BLaER1 treated with 17β-estradiol and CSF1 and Interleukin-3, amounts not matched to agents 10 nM and 100 nM (cell line): ENCODE results near the gene OR6S1.
A peak's percentile ranks its signal among the peaks of the same experiment; 100 is the strongest.

Source experiments
- H3K27ac ChIP-seq, 11 experiments: shearing (Covaris generic); formaldehyde crosslinking; 2 replicates each; pipeline ENCODE4 v1.8.1; 2022
- H3K27me3 ChIP-seq, 11 experiments: shearing (Covaris generic); formaldehyde crosslinking; 2 replicates each; pipeline ENCODE4 v1.8.1; 2022
- H3K36me3 ChIP-seq, 11 experiments: shearing (Covaris generic); formaldehyde crosslinking; 2 replicates each; pipeline ENCODE4 v1.8.1; 2022
- H3K4me1 ChIP-seq, 10 experiments: shearing (Covaris generic); formaldehyde crosslinking; 2 replicates each; pipeline ENCODE4 v1.8.1; 2022
- H3K4me2 ChIP-seq, 11 experiments: shearing (Covaris generic); formaldehyde crosslinking; 2 replicates each; pipeline ENCODE4 v1.8.1; 2022
- H3K4me3 ChIP-seq, 10 experiments: shearing (Covaris generic); formaldehyde crosslinking; 2 replicates each; pipeline ENCODE4 v1.8.1; 2022
- H3K9ac ChIP-seq, 11 experiments: shearing (Covaris generic); formaldehyde crosslinking; 2 replicates each; pipeline ENCODE4 v1.8.1; 2022
- H3K9me3 ChIP-seq, 11 experiments: shearing (Covaris generic); formaldehyde crosslinking; replicated peaks in 1 of 11; 2 replicates each; pipeline ENCODE4 v1.8.1; 2022
- H4K20me1 ChIP-seq, 11 experiments: shearing (Covaris generic); formaldehyde crosslinking; 2 replicates each; pipeline ENCODE4 v1.8.1; 2022
- Cebpa-rat ChIP-seq, 11 experiments: shearing (Covaris generic); IDR thresholded peaks; 2 replicates each; pipeline ENCODE4 v1.8.1; 2022

The OR6S1 gene

GRCh38 chr14:20609215-20610001 lies 32.1 kb downstream of the OR6S1 start:
- Histone ChIP-seq H3K4me1 (peaks cover 40 to 60% (median 52%) of the 10 kb centered on the region in 10 experiments), H3K27ac (peak overlapping the region in 10 of 11 experiments; percentile 28 to 65 (median 56); a peak in 16 of 22 replicates)
- TF ChIP-seq Cebpa-rat (IDR thresholded peaks at IDR 0.05): no peak

GRCh38 chr14:20608383-20609110 lies 32.9 kb downstream of the OR6S1 start:
- TF ChIP-seq Cebpa-rat (IDR thresholded peaks at IDR 0.05): no peak
- peaks cover 0 to 13% (median 0%) of the 10 kb centered on the region in 11 experiments; a peak in 3 of 22 replicates for H3K27me3 ChIP-seq
- no peaks in the 10 kb centered on the region for H3K9me3 ChIP-seq
- no peaks in the 10 kb centered on the region for H3K36me3 ChIP-seq
- peaks cover 34 to 52% (median 45%) of the 10 kb centered on the region in 10 experiments for H3K4me1 ChIP-seq
- H4K20me1 ChIP-seq: peaks cover 0 to 6% (median 0%) of the 10 kb centered on the region in 11 experiments; a peak in 2 of 22 replicates
- peak overlapping the region in 6 of 11 experiments; percentile 5 to 82 (median 42); a peak in 7 of 22 replicates for H3K9ac ChIP-seq
- peak overlapping the region; percentile 62 to 90 (median 82) for H3K4me2 ChIP-seq
- H3K27ac ChIP-seq: no peak overlapping the region
- H3K4me3 ChIP-seq: peak overlapping the region in 8 of 10 experiments; percentile 78 to 98 (median 94); a peak in 11 of 20 replicates

More at GRCh38 chr14:20609215-20610001, 32.1 kb downstream of the OR6S1 start:
- Histone ChIP-seq H3K27me3 (peaks cover 0 to 13% (median 0%) of the 10 kb centered on the region in 11 experiments; a peak in 3 of 22 replicates), H3K36me3 (no peaks in the 10 kb centered on the region), H3K4me3 (peak overlapping the region; percentile 74 to 98 (median 92)), H3K9ac (peak overlapping the region; percentile 69 to 82 (median 81)), H3K9me3 (no peaks in the 10 kb centered on the region), H4K20me1 (peaks cover 0 to 6% (median 0%) of the 10 kb centered on the region in 11 experiments; a peak in 2 of 22 replicates), H3K4me2 (peak overlapping the region; percentile 62 to 92 (median 82))

GRCh38 chr14:20607617-20608016 lies 33.9 kb downstream of the OR6S1 start:
- peaks cover 28 to 43% (median 39%) of the 10 kb centered on the region in 10 experiments for H3K4me1 ChIP-seq

GRCh38 chr14:20606902-20607242 lies 34.6 kb downstream of the OR6S1 start:
- Histone ChIP-seq H3K9ac (no peak overlapping the region), H3K4me2 (peak overlapping the region in 2 of 11 experiments; percentile 11 to 16; a peak in 1 of 22 replicates), H3K27ac (no peak overlapping the region), H4K20me1 (no peaks in the 10 kb centered on the region), H3K4me1 (peaks cover 20 to 35% (median 31%) of the 10 kb centered on the region in 10 experiments), H3K36me3 (no peaks in the 10 kb centered on the region), H3K4me3 (no peak overlapping the region), H3K27me3 (peaks cover 0 to 13% (median 0%) of the 10 kb centered on the region in 11 experiments; a peak in 3 of 22 replicates), H3K9me3 (no peaks in the 10 kb centered on the region)
- no peak for TF ChIP-seq Cebpa-rat (IDR thresholded peaks at IDR 0.05)

More at GRCh38 chr14:20607617-20608016, 33.9 kb downstream of the OR6S1 start:
- no peaks in the 10 kb centered on the region for H3K36me3 ChIP-seq
- H3K4me3 ChIP-seq: no peak overlapping the region
- H4K20me1 ChIP-seq: peaks cover 0 to 1% (median 0%) of the 10 kb centered on the region in 11 experiments; a peak in 2 of 22 replicates
- H3K27ac ChIP-seq: no peak overlapping the region
- no peak for TF ChIP-seq Cebpa-rat (IDR thresholded peaks at IDR 0.05)
- no peak overlapping the region for H3K9ac ChIP-seq
- H3K9me3 ChIP-seq: no peaks in the 10 kb centered on the region
- peaks cover 0 to 13% (median 0%) of the 10 kb centered on the region in 11 experiments; a peak in 3 of 22 replicates for H3K27me3 ChIP-seq
- H3K4me2 ChIP-seq: peak overlapping the region in 4 of 11 experiments; percentile 62 to 82 (median 74); a peak in 2 of 22 replicates

- no peak for TF ChIP-seq Cebpa-rat (IDR thresholded peaks at IDR 0.05)
- Histone ChIP-seq H3K9ac (no peak overlapping the region), H3K36me3 (no peaks in the 10 kb centered on the region), H3K27me3 (peaks cover 0 to 13% (median 0%) of the 10 kb centered on the region in 11 experiments; a peak in 3 of 22 replicates), H3K9me3 (no peaks in the 10 kb centered on the region), H3K4me2 (peak overlapping the region in 3 of 11 experiments; percentile 11 to 16 (median 13); a peak in 3 of 22 replicates), H3K4me1 (peaks cover 15 to 34% (median 26%) of the 10 kb centered on the region in 10 experiments), H3K27ac (no peak overlapping the region), H4K20me1 (no peaks in the 10 kb centered on the region), H3K4me3 (no peak overlapping the region)
Observed at GRCh38 chr14:20606190-20606901, 35.1 kb downstream of the OR6S1 start.

- H3K4me3 ChIP-seq: no peak overlapping the region
- H3K9me3 ChIP-seq: no peaks in the 10 kb centered on the region
- H4K20me1 ChIP-seq: no peaks in the 10 kb centered on the region
- no peak overlapping the region for H3K9ac ChIP-seq
- no peak overlapping the region for H3K27ac ChIP-seq
- no peak overlapping the region for H3K4me2 ChIP-seq
- no peak for TF ChIP-seq Cebpa-rat (IDR thresholded peaks at IDR 0.05)
- peaks cover 3 to 19% (median 11%) of the 10 kb centered on the region in 10 experiments; a peak in 17 of 20 replicates for H3K4me1 ChIP-seq
- H3K27me3 ChIP-seq: no peaks in the 10 kb centered on the region
- no peaks in the 10 kb centered on the region for H3K36me3 ChIP-seq
Observed at GRCh38 chr14:20603813-20604690, 37.4 kb downstream of the OR6S1 start.

- Histone ChIP-seq H3K27me3 (no peaks in the 10 kb centered on the region), H3K36me3 (no peaks in the 10 kb centered on the region), H3K4me3 (no peak overlapping the region), H3K9me3 (no peaks in the 10 kb centered on the region), H4K20me1 (no peaks in the 10 kb centered on the region), H3K9ac (no peak overlapping the region), H3K4me1 (peaks cover 0 to 8% (median 0%) of the 10 kb centered on the region in 10 experiments; a peak in 6 of 20 replicates), H3K4me2 (no peak overlapping the region), H3K27ac (no peak overlapping the region)
- TF ChIP-seq Cebpa-rat (IDR thresholded peaks at IDR 0.05): no peak
Observed at GRCh38 chr14:20602583-20602982, 38.9 kb downstream of the OR6S1 start.

- Histone ChIP-seq H3K27ac (no peak overlapping the region), H3K36me3 (no peaks in the 10 kb centered on the region), H3K9ac (no peak overlapping the region), H3K4me1 (peaks cover 0 to 5% (median 0%) of the 10 kb centered on the region in 10 experiments; a peak in 3 of 20 replicates), H3K4me3 (no peak overlapping the region), H3K4me2 (no peak overlapping the region), H4K20me1 (no peaks in the 10 kb centered on the region), H3K27me3 (no peaks in the 10 kb centered on the region), H3K9me3 (no peaks in the 10 kb centered on the region)
- no peak for TF ChIP-seq Cebpa-rat (IDR thresholded peaks at IDR 0.05)
Observed at GRCh38 chr14:20601522-20601921, 40.0 kb downstream of the OR6S1 start.
